Fibroblast of villous mesenchyme (primary cell): ENCODE data around the gene MTHFD1L. TPM values are rescaled to one million over a fixed set of nuclear protein-coding genes. Genes with fewer than 3 reads are reported as not detected.
"Not testable (repeated sequence)": the region's sequence is repeated elsewhere in the genome, so short reads cannot be mapped to it uniquely, and the experiment has no call there.

Experiments
- DNase-seq: peaks from one replicate; pipeline ENCODE4 v3.0.0-alpha.2; 2010; ENCODE audit warnings: low read depth
- H3K4me3 ChIP-seq: 2 replicates; pipeline ENCODE4 v1.5.1; 2011; ENCODE audit warnings: low read depth, mild to moderate bottlenecking, low read length
- CTCF ChIP-seq: IDR thresholded peaks from 2 replicates; pipeline ENCODE4 v1.5.1; 2012; ENCODE audit warnings: low read depth, mild to moderate bottlenecking, low read length; ENCODE audit not compliant: insufficient read depth
- total RNA-seq: library from RNA; depleted of rRNA; stranded (reverse); fragments of >200 nt; gene quantifications from 2 replicates; pipeline ENCODE4 v1.2.3, GENCODE V29; 2012

MTHFD1L gene
- total RNA-seq, 1 donor: 43.2 TPM

- no peak overlapping the region for H3K4me3 ChIP-seq
- DNase-seq: no peak
- no peak for TF ChIP-seq CTCF
These were observed 245.0 kb downstream of the MTHFD1L start for GRCh38 chr6:151110576-151110905.

- no peak overlapping the region for H3K4me3 ChIP-seq
- DNase-seq: peak; percentile 17
- no peak for TF ChIP-seq CTCF
These were observed 246.2 kb downstream of the MTHFD1L start for GRCh38 chr6:151111670-151112069.

- no peak for DNase-seq
- no peak overlapping the region for H3K4me3 ChIP-seq
- no peak for TF ChIP-seq CTCF
These were observed 246.6 kb downstream of the MTHFD1L start for GRCh38 chr6:151112130-151112529.

- not testable (repeated sequence) for DNase-seq, H3K4me3 ChIP-seq
These were observed 247.4 kb downstream of the MTHFD1L start for GRCh38 chr6:151112884-151113283.

- TF ChIP-seq CTCF: no peak
- DNase-seq: no peak
- no peak overlapping the region for H3K4me3 ChIP-seq
These were observed 248.1 kb downstream of the MTHFD1L start for GRCh38 chr6:151113641-151114040.

- DNase-seq: no peak
These were observed 253.1 kb downstream of the MTHFD1L start for GRCh38 chr6:151118461-151119123.

More at GRCh38 chr6:151118461-151119123, 253.1 kb downstream of the MTHFD1L start:
- no peak for TF ChIP-seq CTCF
- H3K4me3 ChIP-seq: no peak overlapping the region
